GM12865 (cell line): ENCODE measurements around the gene NFATC1.
A peak's percentile ranks its signal among the peaks of the same experiment; 100 is the strongest.

Experiments
- DNase-seq: peaks from one replicate; pipeline ENCODE4 v3.0.0; 2010; ENCODE audit warnings: low read depth
- H3K4me3 ChIP-seq: 2 replicates; pipeline ENCODE4 v1.5.1; 2011; ENCODE audit warnings: mild to moderate bottlenecking, low read depth, low read length, control low read depth
- TF ChIP-seq, protein P1 (sequence below): IDR thresholded peaks from 2 replicates; pipeline ENCODE4 v1.5.1; 2011; ENCODE audit warnings: low read length, control low read depth, low read depth, inconsistent platforms; ENCODE audit not compliant: insufficient read depth; ENCODE audit errors: missing control alignments

NFATC1 gene

DNA sequence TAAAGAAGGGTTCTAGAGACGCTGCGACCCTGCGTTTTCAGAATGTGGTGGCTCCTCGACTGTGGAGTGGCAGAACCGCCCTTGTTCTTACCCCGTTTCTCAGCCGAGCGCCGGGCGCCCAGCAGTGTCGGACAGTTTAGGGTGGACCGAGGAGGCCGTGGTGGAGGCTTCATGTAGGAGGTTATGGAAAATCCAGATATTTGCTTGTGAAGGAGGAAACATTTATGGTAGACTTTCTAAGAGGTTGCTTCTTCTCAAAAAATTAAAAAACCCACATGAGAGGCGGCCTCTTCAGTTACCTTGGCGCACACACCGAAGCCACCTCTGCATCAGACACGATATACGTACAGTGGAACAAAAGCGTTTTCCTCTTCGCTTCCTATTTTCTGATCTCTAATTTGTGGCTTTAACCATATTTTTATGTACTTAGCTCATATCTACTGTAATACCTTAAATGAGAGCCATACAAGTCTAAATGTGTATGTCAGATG is 120.8 kb downstream of the NFATC1 start:
- DNase-seq: no peak
- TF ChIP-seq, protein P1, sequence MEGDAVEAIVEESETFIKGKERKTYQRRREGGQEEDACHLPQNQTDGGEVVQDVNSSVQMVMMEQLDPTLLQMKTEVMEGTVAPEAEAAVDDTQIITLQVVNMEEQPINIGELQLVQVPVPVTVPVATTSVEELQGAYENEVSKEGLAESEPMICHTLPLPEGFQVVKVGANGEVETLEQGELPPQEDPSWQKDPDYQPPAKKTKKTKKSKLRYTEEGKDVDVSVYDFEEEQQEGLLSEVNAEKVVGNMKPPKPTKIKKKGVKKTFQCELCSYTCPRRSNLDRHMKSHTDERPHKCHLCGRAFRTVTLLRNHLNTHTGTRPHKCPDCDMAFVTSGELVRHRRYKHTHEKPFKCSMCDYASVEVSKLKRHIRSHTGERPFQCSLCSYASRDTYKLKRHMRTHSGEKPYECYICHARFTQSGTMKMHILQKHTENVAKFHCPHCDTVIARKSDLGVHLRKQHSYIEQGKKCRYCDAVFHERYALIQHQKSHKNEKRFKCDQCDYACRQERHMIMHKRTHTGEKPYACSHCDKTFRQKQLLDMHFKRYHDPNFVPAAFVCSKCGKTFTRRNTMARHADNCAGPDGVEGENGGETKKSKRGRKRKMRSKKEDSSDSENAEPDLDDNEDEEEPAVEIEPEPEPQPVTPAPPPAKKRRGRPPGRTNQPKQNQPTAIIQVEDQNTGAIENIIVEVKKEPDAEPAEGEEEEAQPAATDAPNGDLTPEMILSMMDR: no peak
- H3K4me3 ChIP-seq: no peak overlapping the region

DNA sequence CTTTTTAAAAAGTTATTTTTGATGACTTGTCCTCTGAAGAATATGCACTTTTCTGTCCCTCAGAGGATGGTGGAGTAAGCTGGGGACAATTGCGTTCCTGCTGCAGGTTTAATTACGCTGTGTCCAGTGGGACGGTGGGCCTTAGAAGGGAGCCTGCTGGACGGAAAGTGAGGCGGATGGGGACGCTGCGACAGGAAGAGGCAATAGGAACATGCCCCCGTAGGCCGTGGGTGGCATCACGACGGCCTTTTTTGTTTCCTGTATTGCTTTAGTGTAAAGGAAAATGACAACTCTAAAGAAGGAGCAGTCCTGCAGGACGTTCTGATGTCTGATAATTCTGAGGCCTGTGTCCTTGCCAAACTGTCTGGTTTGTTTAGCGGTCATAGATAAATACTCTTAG is 121.6 kb downstream of the NFATC1 start:
- no peak overlapping the region for H3K4me3 ChIP-seq
- TF ChIP-seq, protein P1: no peak
- no peak for DNase-seq

DNA sequence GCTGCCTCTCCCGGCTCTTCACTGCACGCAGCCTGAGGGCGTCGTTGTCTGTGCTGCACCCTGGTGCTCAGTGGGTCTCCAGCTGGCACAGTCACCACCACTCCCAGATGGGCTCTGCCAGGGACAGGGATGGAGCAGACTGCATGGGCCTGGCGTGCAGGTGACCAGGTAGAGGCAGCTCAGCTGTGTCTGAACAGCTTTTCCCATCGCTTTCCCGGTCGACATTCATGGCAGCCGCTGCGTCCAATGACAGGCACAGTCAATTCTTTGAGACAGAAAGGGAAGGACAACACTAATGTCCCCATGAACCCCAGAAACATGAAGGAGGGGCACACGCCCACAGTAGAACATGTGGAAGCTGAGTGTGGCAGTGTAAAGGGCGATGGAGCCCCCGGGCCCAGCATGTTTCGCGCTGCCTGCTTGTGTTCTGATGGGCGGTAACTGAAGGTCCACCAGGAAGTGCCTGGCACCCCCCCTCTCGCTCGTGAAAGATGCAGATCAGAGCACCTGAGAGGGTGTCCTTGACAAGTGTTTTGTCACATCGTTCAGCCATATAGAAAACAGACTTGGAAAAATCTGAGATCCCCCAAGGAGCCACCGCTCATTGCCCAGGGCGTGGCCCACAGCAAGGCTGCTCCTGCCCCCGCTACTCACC is 122.4 kb downstream of the NFATC1 start:
- H3K4me3 ChIP-seq: no peak overlapping the region
- DNase-seq: no peak
- TF ChIP-seq, protein P1: no peak

DNA sequence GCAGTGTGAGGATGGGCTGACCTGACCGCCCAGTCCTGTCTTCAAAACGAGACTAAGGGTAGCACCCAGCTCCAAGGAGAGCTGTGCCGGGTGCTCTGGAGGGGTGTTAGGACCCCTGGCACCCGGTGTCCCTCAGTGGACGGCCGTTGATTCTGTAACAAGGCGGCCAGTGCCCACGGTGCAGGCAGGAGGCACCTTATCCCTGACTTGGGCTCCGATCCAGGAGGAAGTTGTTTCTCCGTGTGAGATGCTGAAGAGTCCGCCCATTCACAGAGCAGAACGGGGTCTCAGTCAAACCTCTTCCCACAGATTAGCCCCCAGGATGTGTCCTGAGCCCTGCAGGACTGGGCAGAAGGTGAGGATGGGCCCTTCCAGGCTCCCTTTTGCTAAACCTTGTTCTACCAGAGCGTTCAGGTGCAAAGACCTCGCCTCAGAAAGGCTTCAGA is 123.0 kb downstream of the NFATC1 start:
- H3K4me3 ChIP-seq: no peak overlapping the region
- TF ChIP-seq, protein P1: no peak
- DNase-seq: no peak

DNA sequence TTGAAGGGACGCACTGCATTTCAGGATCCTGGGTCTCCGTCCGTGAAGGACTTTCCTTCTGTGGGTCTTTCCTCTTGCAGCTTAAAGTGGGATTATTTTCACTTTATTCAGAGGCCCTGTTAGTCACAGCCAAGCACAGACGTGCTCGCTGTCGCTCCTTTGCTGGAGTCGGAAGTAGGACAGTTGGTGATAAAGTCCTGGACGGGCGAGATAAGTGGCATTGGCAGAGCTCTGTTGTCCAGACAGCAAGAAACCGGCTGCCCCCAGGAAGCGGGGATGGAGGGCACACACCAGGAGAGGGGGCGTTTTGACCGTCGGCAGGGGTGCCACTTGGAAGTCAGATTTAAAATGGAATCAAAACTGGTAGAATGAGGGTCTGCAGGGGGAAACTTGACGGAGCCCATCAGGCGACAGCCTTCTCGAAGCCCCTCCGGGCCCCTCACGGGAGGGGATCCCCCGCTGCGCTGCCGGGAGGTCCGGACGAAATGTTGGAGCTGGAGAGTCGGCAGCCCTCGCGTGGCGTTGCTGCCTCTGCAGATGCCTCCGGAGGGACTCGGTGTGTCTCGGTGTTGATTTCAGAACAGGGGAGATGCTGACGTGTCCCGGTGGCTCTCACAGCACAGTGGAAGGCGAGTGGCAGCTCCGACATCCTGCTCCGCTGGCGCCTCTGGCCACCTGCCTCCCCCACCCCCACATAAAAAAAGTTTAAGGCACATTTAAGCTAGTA is 124.2 kb downstream of the NFATC1 start:
- DNase-seq: peak; percentile 21
- no peak overlapping the region for H3K4me3 ChIP-seq
- TF ChIP-seq, protein P1: no peak

DNA sequence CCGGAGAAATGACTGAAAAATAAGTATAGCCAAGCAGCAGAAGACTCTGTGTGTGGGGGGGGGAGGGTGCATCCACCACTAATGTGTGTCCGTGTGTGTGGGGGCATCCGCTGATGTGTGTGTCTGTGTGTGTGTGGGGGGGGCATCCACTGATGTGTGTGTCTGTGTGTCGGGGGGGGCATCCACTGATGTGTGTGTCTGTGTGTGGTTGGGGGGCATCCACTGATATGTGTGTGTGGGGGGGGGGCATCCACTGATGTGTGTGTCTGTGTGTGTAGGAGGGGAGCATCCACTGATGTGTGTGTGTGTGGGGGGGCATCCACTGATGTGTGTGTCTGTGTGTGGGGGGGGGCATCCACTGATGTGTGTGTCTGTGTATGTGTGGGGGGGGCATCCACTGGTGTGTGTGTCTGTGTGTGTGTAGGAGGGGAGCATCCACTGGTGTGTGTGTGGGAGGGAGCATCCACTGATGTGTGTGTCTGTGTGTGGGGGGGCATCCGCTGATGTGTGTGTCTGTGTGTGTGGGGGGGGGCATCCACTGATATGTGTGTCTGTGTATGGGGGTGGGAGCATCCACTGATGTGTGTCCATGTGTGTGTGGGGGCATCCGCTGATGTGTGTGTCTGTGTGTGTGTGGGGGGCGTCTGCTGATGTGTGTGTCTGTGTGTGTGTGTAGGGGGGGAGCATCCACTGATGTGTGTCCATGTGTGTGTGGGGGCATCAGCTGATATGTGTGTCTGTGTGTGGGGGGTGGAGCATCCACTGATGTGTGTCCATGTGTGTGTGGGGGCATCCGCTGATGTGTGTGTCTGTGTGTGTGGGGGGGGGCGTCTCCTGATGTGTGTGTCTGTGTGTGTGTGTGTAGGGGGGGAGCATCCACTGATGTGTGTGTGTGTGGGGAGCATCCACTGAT is 125.0 kb downstream of the NFATC1 start:
- DNase-seq: no peak
- TF ChIP-seq, protein P1: no peak
- H3K4me3 ChIP-seq: no peak overlapping the region
